GM18868 (cell line): ENCODE measurements around the gene IRF2.

ENCODE experiments used
- ATAC-seq: cut with Tn5 transposase; IDR thresholded peaks from one replicate; pipeline ENCODE4 v1.9.1; 2021; ENCODE audit warnings: mild to moderate bottlenecking, moderate library complexity; ENCODE audit not compliant: unreplicated experiment

Gene IRF2

GRCh38 chr4:184373886-184374405, 100.4 kb downstream of the IRF2 start:
- ATAC-seq, result no peak

GRCh38 chr4:184371390-184371787, 103.0 kb downstream of the IRF2 start:
- ATAC-seq, result no peak

DNA sequence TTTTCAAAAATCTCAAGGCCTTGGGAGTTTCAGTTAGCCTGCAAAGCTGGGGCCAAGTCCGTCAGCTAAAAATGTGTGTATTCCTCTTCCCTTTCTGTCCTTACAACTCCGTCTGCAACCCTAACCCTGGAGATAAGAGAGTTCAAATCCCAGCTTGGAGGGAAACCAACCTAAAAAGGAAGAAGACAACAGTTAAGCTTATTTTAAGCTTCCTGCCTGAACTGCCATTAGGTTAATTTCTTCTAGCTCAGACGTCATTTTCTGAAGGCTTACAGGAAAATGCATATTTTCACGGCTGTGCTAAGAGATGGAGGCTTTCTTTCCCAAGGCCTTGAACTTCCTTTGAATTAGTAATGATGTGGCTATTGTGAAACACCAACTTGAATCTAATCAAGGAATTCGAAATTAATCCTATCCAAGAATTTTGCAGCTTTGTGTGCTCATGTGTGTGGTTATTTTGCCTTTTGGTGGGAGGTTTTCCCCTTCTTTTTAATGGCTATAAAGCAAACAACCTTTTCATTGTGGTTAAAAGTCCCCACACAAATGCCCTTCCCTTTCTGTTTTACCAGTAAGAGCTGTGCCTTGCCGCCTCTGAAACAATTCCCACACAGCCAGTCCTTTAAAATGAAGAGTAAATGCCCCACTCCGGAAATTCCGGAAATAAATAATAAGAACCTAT, 103.5 kb downstream of the IRF2 start:
- no peak for ATAC-seq

DNA sequence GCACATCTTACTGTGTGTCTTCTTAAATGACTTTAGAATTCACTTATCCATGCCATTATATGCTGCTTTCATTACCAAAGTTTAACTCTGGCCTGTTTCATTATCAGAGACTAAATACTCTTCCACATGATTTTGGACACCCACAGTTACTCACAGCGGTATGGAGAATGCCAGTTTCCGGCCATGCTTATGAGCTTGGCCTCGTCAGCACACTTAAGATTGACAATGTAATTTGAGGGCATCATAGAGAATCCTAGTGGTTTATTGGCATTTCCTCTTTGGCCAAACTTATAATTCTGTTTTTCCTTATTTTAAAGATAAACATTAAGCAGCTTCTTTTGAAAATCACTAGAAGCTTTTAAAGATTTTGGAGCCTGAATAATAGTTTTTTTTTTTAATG, 104.5 kb downstream of the IRF2 start:
- no peak for ATAC-seq

DNA sequence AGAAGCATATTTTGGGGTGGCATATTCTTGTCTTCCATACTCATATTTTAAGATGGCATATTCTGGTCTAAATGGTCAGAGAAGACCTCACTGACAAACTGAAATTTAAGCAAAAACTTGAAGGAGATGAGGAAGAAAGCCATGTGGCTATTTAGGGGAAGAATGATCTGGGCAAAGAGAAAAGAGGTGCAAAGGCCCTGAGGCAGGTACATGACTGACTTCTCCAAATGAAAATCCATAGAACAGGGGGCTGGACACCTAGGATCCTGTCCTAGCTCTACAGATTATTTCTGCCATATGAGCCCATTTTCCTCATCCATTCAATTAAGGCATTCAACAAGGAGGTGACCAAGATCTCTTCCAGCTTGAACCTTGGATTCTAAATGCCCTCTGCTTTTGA, 105.6 kb downstream of the IRF2 start:
- ATAC-seq, result no peak

DNA sequence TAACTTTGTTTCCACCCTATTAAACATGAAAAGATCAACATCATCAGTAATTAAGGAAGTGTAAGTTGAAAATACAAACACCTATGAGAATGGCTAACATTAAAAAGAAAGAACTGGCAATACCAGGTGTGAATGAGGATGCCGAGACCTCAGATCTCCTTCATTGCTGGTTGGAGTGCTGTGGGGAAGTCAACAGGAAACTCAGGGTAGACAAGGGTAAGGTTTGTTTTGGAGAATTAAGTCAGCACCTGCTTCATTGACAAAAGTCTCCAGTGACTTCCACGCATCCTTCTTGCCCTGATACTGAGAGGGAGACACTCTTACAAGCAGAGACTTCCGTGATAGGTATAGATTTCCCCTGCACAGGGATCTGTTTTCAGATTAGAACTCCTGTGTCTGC, 106.1 kb downstream of the IRF2 start:
- no peak for ATAC-seq

DNA sequence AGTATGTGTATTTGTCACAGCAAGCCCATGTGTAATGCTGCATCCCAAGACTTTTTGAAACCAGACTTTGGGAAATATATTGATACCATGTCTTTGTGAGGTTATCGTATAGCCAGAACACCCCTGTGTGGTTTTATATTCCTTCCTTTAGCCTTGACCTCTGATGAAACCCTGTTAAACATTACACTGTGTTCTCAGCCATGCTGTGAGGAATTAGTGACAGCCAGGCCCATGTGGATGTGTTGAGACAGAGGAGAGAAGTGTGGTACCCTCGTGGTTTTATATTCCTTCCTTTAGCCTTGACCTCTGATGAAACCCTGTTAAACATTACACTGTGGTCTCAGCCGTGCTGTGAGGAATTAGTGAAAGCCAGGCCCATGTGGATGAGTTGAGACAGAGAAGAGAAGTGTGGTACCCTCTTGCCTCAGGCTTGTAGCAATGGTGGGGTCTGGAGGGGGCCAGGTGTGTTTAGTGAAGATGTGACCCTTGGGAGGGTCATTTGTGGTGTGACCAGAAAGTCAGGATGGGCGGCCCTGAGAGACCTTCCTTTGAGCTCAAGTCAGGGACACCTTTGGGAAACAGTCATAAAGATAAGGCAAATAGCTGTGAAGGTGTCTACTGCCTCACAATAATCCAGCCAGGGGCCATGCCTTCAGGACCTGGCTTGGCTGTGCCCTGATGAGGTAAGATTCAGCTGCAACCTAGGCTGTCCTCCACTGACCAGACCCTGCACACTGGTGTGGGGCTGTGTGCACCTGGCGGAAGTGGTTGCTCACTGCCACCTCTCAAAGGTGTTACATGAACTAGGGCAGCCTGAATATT, 110.0 kb downstream of the IRF2 start:
- ATAC-seq, result no peak

DNA sequence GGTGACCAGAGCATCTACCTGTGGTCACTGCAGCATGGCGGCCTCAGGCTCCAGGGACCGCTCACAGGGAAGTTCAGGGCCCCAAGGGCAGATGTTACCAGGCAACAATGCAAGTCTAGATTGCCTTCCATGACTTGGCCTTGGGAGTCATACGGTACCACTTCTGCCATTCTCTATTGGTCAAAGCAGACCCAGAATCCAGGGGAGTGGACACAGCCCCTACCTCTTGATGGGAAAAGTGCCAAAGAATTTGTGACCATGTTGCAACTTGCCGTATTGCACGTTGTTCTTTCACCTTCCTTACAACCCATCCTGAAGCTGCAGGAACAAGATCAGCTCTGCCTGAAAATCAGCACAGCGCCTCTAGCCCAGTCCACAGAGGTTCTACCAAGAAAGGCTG, 111.1 kb downstream of the IRF2 start:
- ATAC-seq, result no peak

DNA sequence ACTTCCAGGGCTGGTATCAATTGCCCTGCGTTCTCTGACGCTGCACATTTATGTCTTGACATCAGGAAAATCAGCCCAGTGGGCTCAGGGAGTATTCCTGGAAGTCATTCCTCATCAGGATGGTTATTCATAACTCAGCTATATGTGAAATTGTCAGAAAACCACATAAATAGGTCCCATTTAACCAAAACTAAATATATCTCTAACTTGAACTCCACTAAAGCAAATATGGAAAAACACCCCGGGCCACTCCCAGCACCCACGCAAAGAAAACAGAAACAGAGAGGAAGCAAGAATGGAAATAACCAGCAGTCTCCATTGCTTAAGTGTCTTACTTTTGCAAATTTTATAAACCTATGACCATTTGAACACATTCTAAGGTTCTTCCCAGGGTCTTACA, 112.0 kb downstream of the IRF2 start:
- no peak for ATAC-seq

DNA sequence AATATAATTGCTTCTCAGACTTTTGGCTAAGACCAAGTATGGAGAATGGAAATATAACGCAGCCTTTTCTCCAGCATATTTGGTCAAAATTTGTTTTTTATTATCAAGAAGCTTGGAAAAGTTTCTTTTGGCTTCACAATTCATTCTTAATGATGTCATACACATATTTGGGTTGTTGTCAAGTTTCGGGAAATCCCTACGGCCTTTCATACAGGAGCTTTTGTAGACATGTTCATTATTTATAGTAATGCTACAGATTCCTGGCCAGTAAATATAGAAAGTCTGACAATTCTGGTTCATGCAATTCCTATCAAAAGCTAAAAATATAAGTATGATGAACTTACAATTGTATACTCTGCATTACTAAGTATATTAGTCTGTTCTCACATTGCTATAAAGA, 112.9 kb downstream of the IRF2 start:
- no peak for ATAC-seq

- no peak for ATAC-seq
Measured at GRCh38 chr4:184359888-184360287, 114.5 kb downstream of the IRF2 start.

DNA sequence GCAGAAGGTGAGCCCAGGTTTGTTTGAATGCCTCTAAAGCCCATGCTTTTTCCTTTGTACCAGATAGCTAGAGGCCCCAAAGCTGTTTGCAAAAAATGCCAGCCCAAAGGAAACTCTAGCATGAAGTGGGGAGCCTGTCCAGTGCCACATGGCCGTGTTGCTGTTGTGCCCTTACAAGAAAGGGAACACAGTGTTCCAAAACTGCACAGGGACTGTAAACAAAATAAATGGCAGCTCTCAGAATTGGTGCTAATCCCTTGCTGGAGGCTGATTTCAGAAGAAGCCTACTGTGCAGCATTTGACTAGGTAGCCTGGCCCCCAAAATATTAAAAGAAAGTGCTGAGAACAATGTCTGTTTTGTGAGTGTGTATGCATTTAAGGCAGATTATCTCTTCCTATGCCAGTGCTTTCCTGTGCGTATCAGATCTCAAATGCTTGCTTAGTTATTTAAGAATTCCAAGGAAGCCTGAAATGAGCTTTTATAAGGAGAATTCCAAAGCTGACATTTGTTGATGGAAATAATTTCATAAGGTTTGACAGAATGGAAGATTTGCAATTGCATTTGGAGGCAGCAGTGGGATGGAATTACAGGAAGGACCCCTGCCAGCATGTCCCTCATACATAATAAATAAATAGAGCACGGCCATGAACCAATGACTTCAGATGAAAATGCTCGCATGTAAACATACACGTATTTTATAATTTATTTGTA, 115.7 kb downstream of the IRF2 start:
- ATAC-seq, result no peak

- ATAC-seq, result no peak
Measured at GRCh38 chr4:184357772-184358171, 116.6 kb downstream of the IRF2 start.

DNA sequence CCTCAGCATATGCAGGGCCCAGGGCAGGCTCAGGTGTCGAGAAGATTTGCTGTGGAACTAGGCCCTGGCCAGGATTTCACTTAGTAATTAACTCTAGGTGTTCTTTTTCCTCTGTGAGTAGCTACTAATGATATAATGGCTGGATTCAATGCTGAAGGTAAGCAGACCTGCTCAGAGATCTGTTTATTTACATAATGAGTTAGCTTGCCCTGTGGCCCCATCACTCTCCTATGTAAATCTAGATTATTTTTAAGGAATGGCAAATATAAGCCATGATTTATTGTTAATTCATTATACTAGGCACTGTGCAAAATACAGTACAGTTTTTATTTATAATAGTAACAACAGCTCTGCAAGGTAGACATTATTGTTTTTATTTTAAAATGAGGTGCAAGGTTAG, 117.2 kb downstream of the IRF2 start:
- ATAC-seq, result no peak

DNA sequence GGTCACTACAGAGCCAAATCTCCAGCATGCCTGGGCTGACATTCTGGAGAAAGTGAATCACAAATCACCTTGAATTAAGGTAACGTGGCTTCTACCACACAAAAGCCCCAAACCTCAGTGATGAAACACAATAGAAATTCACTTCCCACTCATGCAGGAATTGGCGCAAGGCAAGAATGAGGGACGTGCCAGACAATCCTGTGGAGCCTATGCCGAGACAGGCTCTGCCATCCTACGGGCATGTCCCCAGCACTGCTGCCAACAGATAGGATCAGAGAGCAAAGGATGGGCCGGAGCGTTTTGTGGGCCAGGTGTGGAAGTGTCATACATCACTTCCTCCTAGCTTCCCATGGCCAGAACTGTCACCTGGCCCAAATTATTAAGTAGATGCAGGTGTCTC, 118.0 kb downstream of the IRF2 start:
- no peak for ATAC-seq

DNA sequence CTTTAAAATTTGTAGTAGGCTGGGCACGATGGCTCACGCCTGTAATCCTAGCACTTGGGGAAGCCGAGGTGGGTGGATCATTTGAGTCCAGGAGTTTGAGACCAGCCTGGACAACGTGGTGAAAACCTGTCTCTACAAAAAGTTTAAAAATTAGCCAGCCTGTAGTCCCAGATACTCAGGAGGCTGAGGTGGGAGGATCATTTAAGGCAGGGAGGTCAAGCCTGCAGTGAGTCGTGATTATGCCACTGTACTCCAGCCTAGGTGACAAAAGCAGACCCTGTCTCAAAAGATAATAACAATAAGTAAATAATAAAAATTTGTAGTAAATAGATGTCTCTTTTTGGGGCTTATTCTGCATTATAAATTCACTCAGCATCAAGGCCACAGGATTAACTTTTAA, 118.5 kb downstream of the IRF2 start:
- no peak for ATAC-seq

- peak; percentile 41 for ATAC-seq
Measured at GRCh38 chr4:184355111-184355604, 119.2 kb downstream of the IRF2 start.

- ATAC-seq, result no peak
Measured at GRCh38 chr4:184352891-184353290, 121.5 kb downstream of the IRF2 start.

DNA sequence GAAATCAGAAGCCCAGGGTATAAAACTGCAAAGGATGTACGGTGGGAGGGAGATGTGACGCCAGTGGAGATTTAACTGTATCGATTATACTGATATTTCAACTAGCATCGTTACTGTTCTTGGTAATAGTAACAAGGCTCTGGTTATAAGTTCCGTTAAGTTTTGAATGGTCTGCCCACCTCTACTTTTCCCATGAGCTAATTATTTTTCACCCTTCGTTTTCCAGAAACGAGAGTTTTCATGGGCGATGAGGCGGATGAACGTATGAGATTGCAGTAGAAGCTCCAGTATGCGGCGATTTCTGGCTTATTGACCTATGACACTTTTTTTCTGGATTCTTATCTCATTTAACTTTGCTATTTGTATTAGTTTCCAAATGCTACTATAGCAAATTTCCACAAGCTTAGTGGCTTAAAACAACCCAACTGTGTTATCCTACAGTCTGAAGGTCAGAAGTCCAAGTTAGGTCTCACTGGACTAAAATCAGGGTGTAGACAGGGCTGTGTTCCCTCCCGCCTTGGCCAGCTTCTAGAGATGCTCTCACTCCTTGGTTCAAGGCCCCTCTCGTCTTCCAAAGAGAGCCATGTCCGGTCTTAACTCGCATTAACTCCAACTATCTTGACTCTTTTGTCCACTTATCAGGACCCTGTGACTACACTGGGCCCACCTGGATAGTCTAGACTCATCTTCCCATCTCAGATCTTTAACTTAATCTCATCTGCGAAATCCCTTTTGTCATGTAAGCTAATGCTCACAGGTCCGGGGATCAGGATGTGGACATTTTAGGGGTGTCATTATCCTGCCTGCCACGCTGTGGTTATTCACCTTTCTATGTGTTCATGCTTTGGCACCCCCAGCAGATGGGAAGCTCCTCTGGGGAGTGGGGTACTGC, 122.5 kb downstream of the IRF2 start:
- no peak for ATAC-seq

DNA sequence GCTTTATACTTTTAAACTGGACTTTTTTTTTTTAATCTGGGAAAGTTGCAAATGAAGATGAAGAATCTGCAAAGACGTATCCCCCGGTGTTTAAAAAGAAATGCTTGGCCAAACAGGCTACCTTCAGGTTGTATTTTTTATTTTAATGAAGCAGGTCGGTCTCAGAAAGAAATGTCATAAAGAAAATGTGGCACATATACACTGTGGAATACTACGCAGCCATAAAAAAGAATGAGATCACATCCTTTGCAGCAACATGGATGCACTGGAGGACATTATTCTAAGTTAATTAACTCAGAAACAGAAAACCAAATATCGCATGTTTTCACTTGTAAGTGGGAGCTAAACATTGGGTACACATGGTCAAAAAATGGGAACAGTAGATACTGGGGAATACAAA, 123.4 kb downstream of the IRF2 start:
- no peak for ATAC-seq
